Fibroblast of villous mesenchyme (primary cell): ENCODE results near the gene CCDC137. TPM values are rescaled to one million over a fixed set of nuclear protein-coding genes. Genes with fewer than 3 reads are reported as not detected.

Experiments
- DNase-seq: peaks from one replicate; pipeline ENCODE4 v3.0.0-alpha.2; 2010; ENCODE audit warnings: low read depth
- H3K4me3 ChIP-seq: 2 replicates; pipeline ENCODE4 v1.5.1; 2011; ENCODE audit warnings: low read depth, mild to moderate bottlenecking, low read length
- CTCF ChIP-seq: IDR thresholded peaks from 2 replicates; pipeline ENCODE4 v1.5.1; 2012; ENCODE audit warnings: low read depth, mild to moderate bottlenecking, low read length; ENCODE audit not compliant: insufficient read depth
- total RNA-seq: library from RNA; depleted of rRNA; stranded (reverse); fragments of >200 nt; gene quantifications from 2 replicates; pipeline ENCODE4 v1.2.3, GENCODE V29; 2012

The CCDC137 gene
- total RNA-seq, 1 donor: 7.8 TPM

GRCh38 chr17:81644496-81644895 lies 22.0 kb upstream of the CCDC137 start:
- H3K4me3 ChIP-seq: no peak overlapping the region
- DNase-seq: no peak
- no peak for TF ChIP-seq CTCF

- H3K4me3 ChIP-seq: no peak overlapping the region
- DNase-seq: no peak
- no peak for TF ChIP-seq CTCF
Observed at GRCh38 chr17:81644976-81645952, 21.3 kb upstream of the CCDC137 start.

- DNase-seq: no peak
- TF ChIP-seq CTCF: no peak
- H3K4me3 ChIP-seq: no peak overlapping the region
Observed at GRCh38 chr17:81646869-81647600, 19.5 kb upstream of the CCDC137 start.

GRCh38 chr17:81647640-81648012 lies 18.9 kb upstream of the CCDC137 start:
- no peak overlapping the region for H3K4me3 ChIP-seq
- TF ChIP-seq CTCF: no peak
- no peak for DNase-seq

GRCh38 chr17:81648013-81648706 lies 18.4 kb upstream of the CCDC137 start:
- no peak for TF ChIP-seq CTCF
- DNase-seq: no peak

GRCh38 chr17:81648707-81649085 lies 17.8 kb upstream of the CCDC137 start:
- no peak overlapping the region for H3K4me3 ChIP-seq
- no peak for TF ChIP-seq CTCF
- DNase-seq: no peak

More at GRCh38 chr17:81648013-81648706, 18.4 kb upstream of the CCDC137 start:
- no peak overlapping the region for H3K4me3 ChIP-seq
